IPS-NIHi7 (cell line): ENCODE results near the gene JAM2.
"Not testable (repeated sequence)": the region's sequence is repeated elsewhere in the genome, so short reads cannot be mapped to it uniquely, and the experiment has no call there.

Experiments used
- DNase-seq: peaks from one replicate; pipeline ENCODE4 v3.0.0; 2012; ENCODE audit warnings: mixed read lengths; ENCODE audit errors: extremely low spot score

The JAM2 gene, protein sequence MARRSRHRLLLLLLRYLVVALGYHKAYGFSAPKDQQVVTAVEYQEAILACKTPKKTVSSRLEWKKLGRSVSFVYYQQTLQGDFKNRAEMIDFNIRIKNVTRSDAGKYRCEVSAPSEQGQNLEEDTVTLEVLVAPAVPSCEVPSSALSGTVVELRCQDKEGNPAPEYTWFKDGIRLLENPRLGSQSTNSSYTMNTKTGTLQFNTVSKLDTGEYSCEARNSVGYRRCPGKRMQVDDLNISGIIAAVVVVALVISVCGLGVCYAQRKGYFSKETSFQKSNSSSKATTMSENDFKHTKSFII

DNA sequence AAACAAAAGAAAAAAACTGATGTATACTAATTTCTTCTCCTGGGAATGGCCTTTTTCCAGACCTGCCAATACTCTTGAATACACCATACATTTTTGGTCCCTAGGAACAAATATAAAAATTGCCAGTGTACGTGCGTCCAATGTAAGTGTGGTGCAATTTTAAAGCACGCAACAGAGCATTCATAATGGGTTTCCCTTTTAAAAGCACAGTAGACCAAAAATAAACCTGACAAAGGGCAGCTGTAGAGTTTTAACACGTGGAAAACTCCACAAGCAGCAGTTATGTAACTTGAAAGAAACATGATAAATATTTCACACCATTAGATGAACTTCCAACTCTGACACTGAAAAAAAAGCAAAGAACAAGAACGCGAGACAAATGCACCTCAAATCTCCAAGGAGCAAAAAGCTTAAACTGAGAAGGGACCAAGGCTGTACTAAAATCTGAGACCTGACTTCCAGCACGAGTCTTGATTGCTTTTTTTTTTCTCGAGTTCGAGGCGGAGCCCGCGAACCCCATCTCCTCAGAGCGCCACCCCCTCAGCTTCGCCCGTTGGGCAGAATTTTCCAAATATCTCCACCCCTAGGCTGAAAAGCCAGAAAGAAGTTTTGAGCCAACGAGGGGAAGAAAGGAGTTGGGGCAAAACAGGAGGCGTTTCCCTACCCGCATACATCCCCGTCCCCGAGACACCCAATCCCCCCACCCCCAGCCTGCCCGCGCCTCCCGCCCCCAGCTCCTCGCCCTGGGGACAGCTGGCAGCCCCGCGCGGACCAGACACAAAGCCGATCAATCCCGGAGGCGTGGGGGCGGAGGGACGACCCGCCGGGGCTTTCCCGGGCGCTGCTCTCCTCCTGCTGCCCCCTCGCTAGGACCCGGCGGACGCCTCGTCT lies at the start of gene JAM2:
Gene JAM2 (plus strand): TSS at position 599 of the 891 bp plus-strand sequence. CDS start 564 bp downstream, outside the sequence.
- peak; percentile 73 for DNase-seq

DNA sequence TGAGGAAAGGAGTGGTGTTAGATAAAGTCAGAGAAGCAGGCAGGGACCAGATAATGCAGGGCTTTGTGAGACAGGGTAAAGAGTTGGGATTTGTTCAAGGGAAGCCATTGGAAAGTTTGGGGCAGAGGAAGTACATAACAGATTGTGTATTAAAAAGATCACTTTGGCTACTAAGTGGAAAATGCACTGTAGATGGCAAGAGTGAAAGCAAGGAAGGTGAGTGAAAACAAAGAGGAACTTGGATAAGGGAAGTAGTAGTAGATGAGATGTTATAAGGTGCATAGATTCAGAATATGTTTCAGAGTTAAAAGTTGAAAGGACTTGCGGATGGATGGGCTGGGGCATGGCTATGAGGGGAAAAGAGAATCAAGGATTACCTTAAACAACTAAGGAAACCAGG lies 49.2 kb upstream of the JAM2 start:
- no peak for DNase-seq

GRCh38 chr21:25607151-25608043 lies 31.7 kb upstream of the JAM2 start, which contains the start of gene MRPL39:
Gene MRPL39 (minus strand): TSS chr21:25607481. CDS start chr21:25607475, 6 bp downstream.
- DNase-seq = peak; percentile 95

- peak; percentile 81 for DNase-seq
These were observed 30.9 kb upstream of the JAM2 start for GRCh38 chr21:25608044-25608737.

- DNase-seq = no peak
These were observed 24.6 kb upstream of the JAM2 start for GRCh38 chr21:25614441-25614840.

GRCh38 chr21:25615880-25616279 lies 23.2 kb upstream of the JAM2 start:
- DNase-seq = no peak

- no peak for DNase-seq
These were observed 19.9 kb upstream of the JAM2 start for GRCh38 chr21:25619198-25619597.

- no peak for DNase-seq
These were observed 14.5 kb upstream of the JAM2 start for GRCh38 chr21:25624511-25624910.

- DNase-seq = no peak
These were observed 14.0 kb upstream of the JAM2 start for GRCh38 chr21:25625036-25625435.

DNA sequence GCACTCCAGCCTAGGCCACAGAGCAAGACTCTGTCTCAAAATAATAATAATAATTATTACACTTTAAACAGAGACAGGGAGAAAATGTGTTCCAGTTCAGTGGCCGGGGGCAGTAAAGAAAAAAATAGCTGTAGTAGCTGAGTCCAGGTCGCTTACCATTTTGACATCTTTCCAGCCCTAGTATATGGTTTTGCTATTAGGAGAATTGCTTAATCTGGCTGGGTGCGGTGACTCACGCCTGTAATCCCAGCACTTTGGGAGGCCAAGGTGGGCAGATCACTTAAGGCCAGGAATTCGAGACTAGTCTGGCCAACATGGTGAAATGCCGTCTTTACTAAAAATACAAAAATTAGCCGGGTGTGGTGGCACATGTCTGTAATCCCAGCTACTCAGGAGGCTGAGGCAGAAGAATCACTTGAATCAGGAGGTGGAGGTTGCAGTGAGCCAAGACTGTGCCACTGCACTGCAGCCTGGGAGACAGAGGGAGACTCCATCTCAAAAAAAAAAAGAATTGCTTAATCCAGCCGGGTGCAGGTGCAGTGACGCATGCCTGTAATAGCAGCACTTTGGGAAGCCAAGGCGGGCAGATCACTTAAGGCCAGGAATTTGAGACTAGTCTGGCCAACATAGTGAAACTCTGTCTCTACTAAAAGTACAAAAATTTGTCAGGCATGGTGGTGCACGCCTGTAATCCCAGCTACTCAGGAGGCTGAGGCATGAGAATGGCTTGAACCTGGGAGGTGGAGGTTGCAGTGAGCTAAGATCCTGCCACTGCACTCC lies 13.1 kb upstream of the JAM2 start:
- DNase-seq = not testable (repeated sequence)

- DNase-seq = no peak
These were observed 12.3 kb upstream of the JAM2 start for GRCh38 chr21:25626757-25627156.

DNA sequence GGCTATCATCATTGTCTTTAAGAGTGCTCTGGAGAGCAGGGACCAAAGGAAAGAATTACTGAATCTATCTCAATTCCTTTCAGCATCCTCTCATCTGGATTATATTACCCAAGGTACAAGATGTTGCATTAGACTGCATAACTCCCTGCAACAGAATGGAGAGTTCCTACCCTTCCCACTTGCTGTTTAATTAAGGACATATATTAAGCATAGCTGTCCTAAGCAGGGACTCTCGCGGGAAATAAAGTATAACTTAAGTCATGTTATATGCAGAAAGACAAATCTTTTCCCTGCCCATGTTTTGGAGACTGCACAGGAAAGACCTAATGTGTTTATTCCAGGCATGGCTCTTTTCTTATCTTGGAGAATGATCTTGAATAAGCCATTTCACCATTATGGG lies 6.8 kb upstream of the JAM2 start:
- DNase-seq = no peak

DNA sequence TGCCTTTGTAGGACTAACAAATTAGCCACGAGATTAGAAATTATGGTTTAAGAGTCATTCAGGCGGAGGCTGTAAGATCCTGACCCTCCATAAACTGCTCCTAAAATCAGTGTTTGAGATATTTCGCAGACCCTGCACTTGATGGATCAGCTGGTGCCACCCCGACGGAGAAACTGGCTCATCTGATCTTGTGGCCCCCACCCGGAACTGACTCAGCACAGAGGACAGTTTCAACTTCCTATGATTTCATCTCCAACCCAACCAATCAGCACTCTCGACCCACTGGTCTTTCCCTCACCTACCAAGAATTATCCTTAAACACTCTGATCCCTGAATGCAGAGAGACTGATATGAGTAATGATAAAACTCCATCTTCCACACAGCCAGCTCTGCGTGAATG lies 3.7 kb upstream of the JAM2 start:
- DNase-seq = no peak

- no peak for DNase-seq
These were observed 2.3 kb upstream of the JAM2 start for GRCh38 chr21:25636727-25637126.

- no peak for DNase-seq
These were observed 1.0 kb upstream of the JAM2 start for GRCh38 chr21:25637851-25638659.

DNA sequence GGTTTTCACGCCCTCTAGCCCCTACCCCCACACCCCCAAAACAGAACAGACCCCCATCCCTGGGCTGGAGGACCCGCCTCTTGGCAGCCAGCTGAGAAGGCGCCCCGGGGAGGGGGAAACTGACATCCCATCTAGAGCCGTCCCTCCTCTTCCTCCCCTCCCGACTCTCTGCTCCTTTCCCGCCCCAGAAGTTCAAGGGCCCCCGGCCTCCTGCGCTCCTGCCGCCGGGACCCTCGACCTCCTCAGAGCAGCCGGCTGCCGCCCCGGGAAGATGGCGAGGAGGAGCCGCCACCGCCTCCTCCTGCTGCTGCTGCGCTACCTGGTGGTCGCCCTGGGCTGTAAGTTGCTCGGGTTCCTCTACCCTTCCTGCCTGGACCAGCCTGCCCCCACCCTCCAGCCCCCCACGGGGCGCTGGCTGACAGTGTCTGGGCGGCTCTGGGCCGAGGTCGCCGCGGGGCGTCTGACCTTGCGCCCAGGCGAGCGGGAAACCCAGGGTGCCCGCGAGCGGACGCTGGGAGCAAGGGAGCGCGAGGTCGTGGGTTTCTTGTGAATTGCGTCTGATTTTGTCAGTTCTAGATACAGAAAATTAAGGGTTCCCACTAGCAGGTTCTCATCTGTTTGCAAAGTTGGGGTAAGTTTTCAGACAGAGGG lies 618 bp downstream of the JAM2 start:
- peak; percentile 83 for DNase-seq

DNA sequence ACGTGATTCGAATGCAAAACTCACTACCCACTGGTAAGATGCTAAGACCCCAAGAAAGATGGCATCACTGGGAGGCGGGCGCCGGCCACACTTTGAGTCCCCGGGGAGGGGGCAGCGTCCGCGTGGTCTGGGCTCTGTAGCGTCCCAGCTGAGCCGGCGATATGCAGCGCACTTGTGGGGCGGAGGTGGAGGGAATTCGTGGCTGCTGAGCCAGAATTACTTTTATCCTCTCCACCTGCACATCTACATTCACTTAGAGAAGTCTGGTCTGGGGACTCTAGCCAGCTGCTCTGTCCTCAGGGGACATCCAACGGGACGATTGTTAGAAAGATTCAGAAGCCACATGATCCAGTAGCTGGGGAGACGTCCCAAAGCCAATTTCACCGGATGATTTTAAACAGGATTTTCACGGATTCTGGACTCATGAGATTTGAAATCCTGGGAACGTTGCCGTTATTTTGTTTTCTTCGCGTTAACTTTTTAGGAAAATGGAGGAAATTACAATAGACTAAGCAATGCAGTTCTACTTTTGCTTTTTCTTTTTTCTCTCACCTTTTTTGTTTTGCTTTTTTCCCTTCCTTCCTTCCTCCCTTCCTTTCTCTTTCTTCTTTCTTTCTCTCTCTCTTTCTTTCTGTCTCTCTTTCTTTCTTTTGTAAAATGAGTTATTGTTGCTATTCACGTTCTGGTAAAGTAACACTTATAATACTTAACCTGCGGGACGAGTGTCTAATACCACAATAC lies 1.3 kb downstream of the JAM2 start:
- peak; percentile 43 for DNase-seq

DNA sequence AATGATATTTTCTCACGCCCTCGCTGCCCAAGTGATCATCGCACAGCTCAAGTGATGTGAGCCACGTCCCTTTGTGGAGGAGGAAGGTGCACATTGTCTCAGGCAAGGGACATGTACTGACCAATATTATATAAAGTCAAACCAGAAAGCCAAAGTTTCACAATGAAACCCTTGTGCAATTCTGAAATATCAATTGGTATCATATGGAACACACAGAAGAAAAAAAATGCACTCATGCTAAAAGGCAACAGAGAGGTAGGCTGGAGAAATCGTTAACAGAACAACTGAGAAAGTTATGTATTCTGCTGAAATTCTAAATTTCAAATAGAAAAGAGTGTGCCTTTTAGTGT lies 1.9 kb downstream of the JAM2 start:
- no peak for DNase-seq
